ENCODE measurements around the gene CD4.

GRCh38 chr12:6782850-6783566, 6.3 kb upstream of the CD4 start:
- TF ChIP-seq CTCF (IDR thresholded peaks at IDR 0.05) (no peak), POLR2AphosphoS5 (IDR thresholded peaks at IDR 0.05) (no peak), POLR2A (IDR thresholded peaks at IDR 0.05) (no peak)

All from upper lobe of left lung (tissue), 4 donors.